C4-2B (cell line): ENCODE data around the gene TRAFD1.

ENCODE experiments used
- ZFX ChIP-seq: fragments of 450-650 bp; IDR thresholded peaks from 2 replicates; pipeline ENCODE4 v1.6.1; 2017
- TF ChIP-seq, protein P1 (sequence below): fragments of 450-650 bp; conservative IDR thresholded peaks from 2 replicates; pipeline ENCODE4 v1.5.1; 2017; ENCODE audit warnings: mild to moderate bottlenecking

DNA sequence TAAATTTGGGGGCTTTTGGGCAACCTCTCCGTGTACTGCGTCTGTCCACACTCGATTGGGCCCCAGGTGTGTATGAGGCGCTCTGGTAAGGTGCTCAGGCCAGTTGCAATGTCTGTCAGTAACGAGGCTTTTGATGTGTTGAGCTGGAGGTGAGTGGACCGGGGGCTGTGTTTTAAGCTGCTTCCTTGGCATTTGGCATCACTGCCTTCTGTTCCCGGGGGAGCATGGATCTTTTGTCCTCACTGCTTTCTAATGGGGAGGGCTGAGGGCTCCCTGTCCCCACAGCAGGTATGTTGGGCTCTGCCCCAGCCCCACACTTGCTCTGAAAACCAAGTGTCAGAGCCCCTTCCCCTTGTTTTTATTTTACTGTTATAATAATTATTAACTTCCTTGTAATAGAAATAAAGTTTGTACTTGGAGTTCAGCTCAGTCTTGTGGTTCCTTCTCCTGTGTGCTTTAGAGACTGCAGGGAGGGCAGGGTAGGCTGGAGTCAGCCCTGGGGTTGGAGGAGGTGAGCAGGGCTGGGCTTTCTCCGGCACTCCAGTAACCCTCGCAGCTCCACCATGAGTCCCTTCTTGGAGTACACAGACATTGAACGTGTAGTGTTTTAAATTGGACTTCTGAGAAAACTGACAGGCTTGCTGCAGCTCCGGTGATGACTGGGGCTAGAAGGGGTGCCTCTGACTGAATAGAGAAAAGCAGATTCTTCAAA, 28.0 kb downstream of the TRAFD1 start:
- TF ChIP-seq, protein P1, sequence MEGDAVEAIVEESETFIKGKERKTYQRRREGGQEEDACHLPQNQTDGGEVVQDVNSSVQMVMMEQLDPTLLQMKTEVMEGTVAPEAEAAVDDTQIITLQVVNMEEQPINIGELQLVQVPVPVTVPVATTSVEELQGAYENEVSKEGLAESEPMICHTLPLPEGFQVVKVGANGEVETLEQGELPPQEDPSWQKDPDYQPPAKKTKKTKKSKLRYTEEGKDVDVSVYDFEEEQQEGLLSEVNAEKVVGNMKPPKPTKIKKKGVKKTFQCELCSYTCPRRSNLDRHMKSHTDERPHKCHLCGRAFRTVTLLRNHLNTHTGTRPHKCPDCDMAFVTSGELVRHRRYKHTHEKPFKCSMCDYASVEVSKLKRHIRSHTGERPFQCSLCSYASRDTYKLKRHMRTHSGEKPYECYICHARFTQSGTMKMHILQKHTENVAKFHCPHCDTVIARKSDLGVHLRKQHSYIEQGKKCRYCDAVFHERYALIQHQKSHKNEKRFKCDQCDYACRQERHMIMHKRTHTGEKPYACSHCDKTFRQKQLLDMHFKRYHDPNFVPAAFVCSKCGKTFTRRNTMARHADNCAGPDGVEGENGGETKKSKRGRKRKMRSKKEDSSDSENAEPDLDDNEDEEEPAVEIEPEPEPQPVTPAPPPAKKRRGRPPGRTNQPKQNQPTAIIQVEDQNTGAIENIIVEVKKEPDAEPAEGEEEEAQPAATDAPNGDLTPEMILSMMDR = no peak
- TF ChIP-seq ZFX = no peak
